Astrocyte of the hippocampus (primary cell): ENCODE results near the gene TIMP1.

Source experiments
- DNase-seq: peaks from one replicate; pipeline ENCODE4 v3.0.0; 2011; ENCODE audit warnings: low read depth, low spot score

TIMP1 gene

GRCh38 chrX:47573341-47574075 lies 8.7 kb upstream of the TIMP1 start:
- peak; percentile 63 for DNase-seq

- DNase-seq: no peak
These were observed 8.1 kb upstream of the TIMP1 start for GRCh38 chrX:47574076-47574546.

GRCh38 chrX:47574547-47575301 lies 7.5 kb upstream of the TIMP1 start:
- no peak for DNase-seq

- no peak for DNase-seq
These were observed 6.0 kb upstream of the TIMP1 start for GRCh38 chrX:47576021-47576898.

- no peak for DNase-seq
These were observed 4.8 kb upstream of the TIMP1 start for GRCh38 chrX:47577424-47577823.

- DNase-seq: no peak
These were observed 4.3 kb upstream of the TIMP1 start for GRCh38 chrX:47577901-47578300.

- no peak for DNase-seq
These were observed 3.5 kb upstream of the TIMP1 start for GRCh38 chrX:47578692-47579091.

- DNase-seq: no peak
These were observed 2.7 kb upstream of the TIMP1 start for GRCh38 chrX:47579537-47579936.

GRCh38 chrX:47583240-47583861 lies 1.1 kb downstream of the TIMP1 start:
- no peak for DNase-seq

- no peak for DNase-seq
These were observed 2.5 kb downstream of the TIMP1 start for GRCh38 chrX:47584714-47585113.

GRCh38 chrX:47585273-47585672 lies 3.0 kb downstream of the TIMP1 start:
- no peak for DNase-seq

- DNase-seq: no peak
These were observed 4.0 kb downstream of the TIMP1 start for GRCh38 chrX:47586043-47586787.

GRCh38 chrX:47587091-47587891 lies 5.1 kb downstream of the TIMP1 start:
- DNase-seq: no peak

GRCh38 chrX:47587906-47588735 lies 5.9 kb downstream of the TIMP1 start:
- DNase-seq: no peak

GRCh38 chrX:47590984-47591383 lies 8.7 kb downstream of the TIMP1 start:
- no peak for DNase-seq

GRCh38 chrX:47593522-47593921 lies 11.3 kb downstream of the TIMP1 start:
- DNase-seq: no peak

GRCh38 chrX:47595716-47596251 lies 13.5 kb downstream of the TIMP1 start:
- peak; percentile 61 for DNase-seq

GRCh38 chrX:47596256-47596655 lies 14.0 kb downstream of the TIMP1 start:
- DNase-seq: no peak

GRCh38 chrX:47597222-47597621 lies 15.0 kb downstream of the TIMP1 start:
- no peak for DNase-seq
